ENCODE results near the gene STEAP2. TPM values are rescaled to one million over a fixed set of nuclear protein-coding genes. Genes with fewer than 3 reads are reported as not detected.
"Not testable (repeated sequence)": the region's sequence is repeated elsewhere in the genome, so short reads cannot be mapped to it uniquely, and the experiment has no call there.

The STEAP2 gene
- total RNA-seq, 1 experiment from 2014 or later, result 10.1 TPM

DNA sequence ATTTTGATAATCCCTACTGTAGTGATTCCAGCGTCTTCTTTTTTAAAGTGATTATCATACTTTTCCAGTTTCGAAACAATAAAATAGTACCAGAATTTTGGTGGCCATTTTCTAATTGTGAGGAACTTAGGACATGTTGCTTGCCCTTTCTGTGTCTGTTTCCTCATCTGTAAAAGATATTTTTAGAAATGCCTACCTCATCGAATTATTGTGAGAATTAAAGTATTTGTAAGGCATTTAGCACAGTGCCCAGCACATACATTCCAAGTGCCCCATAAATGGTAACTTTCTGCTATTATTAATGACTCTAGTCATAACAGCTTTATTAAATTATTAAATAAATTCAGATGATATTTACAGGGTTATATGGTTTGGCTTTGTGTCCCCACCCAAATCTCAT lies 37.2 kb downstream of the STEAP2 start:
- no peaks in the 10 kb centered on the region for H3K36me3 ChIP-seq (ENCODE audit: low read depth)
- no peak overlapping the region for H2AFZ ChIP-seq
- no peak for DNase-seq
- H3K27ac ChIP-seq, result no peak overlapping the region
- ChIA-PET POLR2A (ENCODE audit: unreplicated experiment) (no interaction called here), CTCF (no interaction called here)
- H3K9me2 ChIP-seq (ENCODE audit: insufficient read depth), result no peaks in the 10 kb centered on the region
- no peak overlapping the region for H3K4me2 ChIP-seq
- intact Hi-C loops (cut with micrococcal nuclease; ENCODE audit: unreplicated experiment), result no loop called here
- TF ChIP-seq, protein P1, sequence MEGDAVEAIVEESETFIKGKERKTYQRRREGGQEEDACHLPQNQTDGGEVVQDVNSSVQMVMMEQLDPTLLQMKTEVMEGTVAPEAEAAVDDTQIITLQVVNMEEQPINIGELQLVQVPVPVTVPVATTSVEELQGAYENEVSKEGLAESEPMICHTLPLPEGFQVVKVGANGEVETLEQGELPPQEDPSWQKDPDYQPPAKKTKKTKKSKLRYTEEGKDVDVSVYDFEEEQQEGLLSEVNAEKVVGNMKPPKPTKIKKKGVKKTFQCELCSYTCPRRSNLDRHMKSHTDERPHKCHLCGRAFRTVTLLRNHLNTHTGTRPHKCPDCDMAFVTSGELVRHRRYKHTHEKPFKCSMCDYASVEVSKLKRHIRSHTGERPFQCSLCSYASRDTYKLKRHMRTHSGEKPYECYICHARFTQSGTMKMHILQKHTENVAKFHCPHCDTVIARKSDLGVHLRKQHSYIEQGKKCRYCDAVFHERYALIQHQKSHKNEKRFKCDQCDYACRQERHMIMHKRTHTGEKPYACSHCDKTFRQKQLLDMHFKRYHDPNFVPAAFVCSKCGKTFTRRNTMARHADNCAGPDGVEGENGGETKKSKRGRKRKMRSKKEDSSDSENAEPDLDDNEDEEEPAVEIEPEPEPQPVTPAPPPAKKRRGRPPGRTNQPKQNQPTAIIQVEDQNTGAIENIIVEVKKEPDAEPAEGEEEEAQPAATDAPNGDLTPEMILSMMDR (conservative IDR thresholded peaks at IDR 0.05), result no peak
- no peak for TF ChIP-seq EZH2 (IDR thresholded peaks at IDR 0.05; ENCODE audit: low read depth)
- no peaks in the 10 kb centered on the region for H4K20me1 ChIP-seq (ENCODE audit: insufficient read depth)
- H3K79me2 ChIP-seq (ENCODE audit: low read depth), result peaks cover 55% of the 10 kb centered on the region
- no peaks in the 10 kb centered on the region for H3K9me3 ChIP-seq (ENCODE audit: insufficient read depth, low read depth)
- no peaks in the 10 kb centered on the region for H3K27me3 ChIP-seq (ENCODE audit: insufficient read depth, low read depth)
- H3F3A ChIP-seq (ENCODE audit: insufficient read depth, low read depth), result peaks cover 10% of the 10 kb centered on the region
- no TSS peak for BruUV-seq (replicated peaks)
- H3K4me3 ChIP-seq, result no peak overlapping the region
- H3K4me1 ChIP-seq (replicated peaks; ENCODE audit: insufficient read depth), result peaks cover 41% of the 10 kb centered on the region

GRCh38 chr7:90250601-90251303 lies 39.2 kb downstream of the STEAP2 start:
- POLR2A ChIA-PET (ENCODE audit: unreplicated experiment), result interaction anchor here (0.7 kb wide), 1 partner anchor 35 kb away, joined by 5 read pairs; no protein-coding TSS in a partner anchor

GRCh38 chr7:90251304-90251635 lies 39.7 kb downstream of the STEAP2 start:
- intact Hi-C loops (cut with micrococcal nuclease; ENCODE audit: unreplicated experiment), result no loop called here
- H3K27me3 ChIP-seq (ENCODE audit: insufficient read depth, low read depth), result no peaks in the 10 kb centered on the region
- peak overlapping the region; percentile 84 for H3K27ac ChIP-seq
- CTCF ChIA-PET, result interaction anchor here (0.7 kb wide), 1 partner anchor 75 kb away, joined by 4 read pairs; no protein-coding TSS in a partner anchor
- peaks cover 10% of the 10 kb centered on the region for H3F3A ChIP-seq (ENCODE audit: insufficient read depth, low read depth)
- H3K36me3 ChIP-seq (ENCODE audit: low read depth), result no peaks in the 10 kb centered on the region
- 0 out of 2 replicates have a peak overlapping the region, but pooled peaks have one; percentile 66 for H2AFZ ChIP-seq
- no peak for DNase-seq
- peak overlapping the region; percentile 70 for H3K4me2 ChIP-seq
- no peaks in the 10 kb centered on the region for H3K9me2 ChIP-seq (ENCODE audit: insufficient read depth)
- H4K20me1 ChIP-seq (ENCODE audit: insufficient read depth), result no peaks in the 10 kb centered on the region
- H3K79me2 ChIP-seq (ENCODE audit: low read depth), result peaks cover 44% of the 10 kb centered on the region
- POLR2A ChIA-PET (ENCODE audit: unreplicated experiment), result interaction anchor here (0.7 kb wide), 1 partner anchor 36 kb away, joined by 5 read pairs; no protein-coding TSS in a partner anchor
- peak overlapping the region; percentile 34 for H3K4me3 ChIP-seq
- no TSS peak for BruUV-seq (replicated peaks)
- no peaks in the 10 kb centered on the region for H3K9me3 ChIP-seq (ENCODE audit: insufficient read depth, low read depth)
- no peak for TF ChIP-seq EZH2 (IDR thresholded peaks at IDR 0.05; ENCODE audit: low read depth)
- TF ChIP-seq, protein P1 (conservative IDR thresholded peaks at IDR 0.05), result no peak
- peaks cover 38% of the 10 kb centered on the region for H3K4me1 ChIP-seq (replicated peaks; ENCODE audit: insufficient read depth)

More at GRCh38 chr7:90250601-90251303, 39.2 kb downstream of the STEAP2 start:
- H3K9me2 ChIP-seq (ENCODE audit: insufficient read depth), result no peaks in the 10 kb centered on the region
- H3K27me3 ChIP-seq (ENCODE audit: insufficient read depth, low read depth), result no peaks in the 10 kb centered on the region
- TF ChIP-seq, protein P1 (conservative IDR thresholded peaks at IDR 0.05), result no peak
- no peak for TF ChIP-seq EZH2 (IDR thresholded peaks at IDR 0.05; ENCODE audit: low read depth)
- no TSS peak for BruUV-seq (replicated peaks)
- H3K4me3 ChIP-seq, result peak overlapping the region; percentile 34
- H3K9me3 ChIP-seq (ENCODE audit: insufficient read depth, low read depth), result no peaks in the 10 kb centered on the region
- peaks cover 10% of the 10 kb centered on the region for H3F3A ChIP-seq (ENCODE audit: insufficient read depth, low read depth)
- peak overlapping the region; percentile 84 for H3K27ac ChIP-seq
- peak in 1 of 2 experiments; percentile 79 for DNase-seq
- H3K4me1 ChIP-seq (replicated peaks; ENCODE audit: insufficient read depth), result peaks cover 41% of the 10 kb centered on the region
- CTCF ChIA-PET, result no interaction called here
- H3K4me2 ChIP-seq, result peak overlapping the region; percentile 70
- intact Hi-C loops (cut with micrococcal nuclease; ENCODE audit: unreplicated experiment), result no loop called here
- no peaks in the 10 kb centered on the region for H3K36me3 ChIP-seq (ENCODE audit: low read depth)
- peak overlapping the region; percentile 66; the same call in 1 of the 2 replicates for H2AFZ ChIP-seq
- H3K79me2 ChIP-seq (ENCODE audit: low read depth), result peaks cover 50% of the 10 kb centered on the region
- H4K20me1 ChIP-seq (ENCODE audit: insufficient read depth), result no peaks in the 10 kb centered on the region

DNA sequence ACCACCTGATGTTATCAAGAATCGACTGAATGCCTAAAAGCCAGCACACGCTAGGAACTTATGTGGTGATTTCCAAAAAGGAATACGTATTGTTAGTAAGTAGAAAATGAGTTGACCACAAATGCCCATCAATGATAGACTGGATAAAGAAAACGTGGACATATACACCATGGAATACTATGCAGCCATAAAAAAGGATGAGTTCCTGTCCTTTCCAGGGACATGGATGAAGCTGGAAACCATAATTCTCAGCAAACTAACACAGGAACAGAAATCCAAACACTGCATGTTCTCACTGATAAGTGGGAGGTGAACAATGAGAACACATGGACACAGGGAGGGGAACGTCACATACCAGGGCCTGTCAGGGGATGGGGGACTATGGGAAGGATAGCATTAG lies 44.5 kb downstream of the STEAP2 start:
- H3K4me2 ChIP-seq; H4K20me1 ChIP-seq (ENCODE audit: insufficient read depth); DNase-seq; H3K27me3 ChIP-seq (ENCODE audit: insufficient read depth, low read depth); H3K79me2 ChIP-seq (ENCODE audit: low read depth); H3F3A ChIP-seq (ENCODE audit: insufficient read depth, low read depth); H3K36me3 ChIP-seq (ENCODE audit: low read depth); H3K9me2 ChIP-seq (ENCODE audit: insufficient read depth); intact Hi-C loops (cut with micrococcal nuclease; ENCODE audit: unreplicated experiment); H3K4me3 ChIP-seq; H3K27ac ChIP-seq; CTCF ChIA-PET; H2AFZ ChIP-seq; H3K9me3 ChIP-seq (ENCODE audit: insufficient read depth, low read depth); POLR2A ChIA-PET (ENCODE audit: unreplicated experiment); BruUV-seq (replicated peaks): not testable (repeated sequence)
- H3K4me1 ChIP-seq (replicated peaks; ENCODE audit: insufficient read depth), result peaks cover 10% of the 10 kb centered on the region

Measured in PC-9 (cell line).